Neural cell (in vitro differentiated cells): Measurements from ENCODE around the gene TAGLN. TPM values are rescaled to one million over a fixed set of nuclear protein-coding genes. Genes with fewer than 3 reads are reported as not detected.

Experiments
- H2AFZ ChIP-seq: fragments of 200-600, 300-800 bp; sonication (generic), shearing (Covaris generic); 2 replicates; pipeline ENCODE4 v1.6.0; 2014; ENCODE audit warnings: low read depth, mild to moderate bottlenecking, antibody characterized with exemption, low read length, moderate library complexity
- H3F3A ChIP-seq: fragments of 200-600 bp; shearing (Covaris generic); 2 replicates; pipeline ENCODE4 v1.6.1; 2016; ENCODE audit warnings: mild to moderate bottlenecking, moderate library complexity, mixed read lengths, antibody characterized with exemption, low read length; ENCODE audit not compliant: insufficient read depth, poor library complexity, severe bottlenecking
- H3K27ac ChIP-seq: fragments of 200-600, 300-800 bp; sonication (generic), shearing (Covaris generic); 2 replicates; pipeline ENCODE4 v1.5.1; 2014; ENCODE audit warnings: mild to moderate bottlenecking, low read length, moderate library complexity
- H3K27me3 ChIP-seq: fragments of 300-800, 200-600 bp; sonication (generic), shearing (Covaris generic); 2 replicates; pipeline ENCODE4 v1.6.0; 2014; ENCODE audit warnings: mild to moderate bottlenecking, low read depth, low read length, moderate library complexity; ENCODE audit not compliant: insufficient read depth
- H3K36me3 ChIP-seq: fragments of 300-800, 200-600 bp; sonication (generic), shearing (Covaris generic); 2 replicates; pipeline ENCODE4 v1.5.1; 2014; ENCODE audit warnings: mild to moderate bottlenecking, antibody characterized with exemption, low read length, moderate library complexity; ENCODE audit not compliant: insufficient read depth
- H3K4me2 ChIP-seq: fragments of 300-800, 200-600 bp; sonication (generic), shearing (Covaris generic); 2 replicates; pipeline ENCODE4 v1.6.0; 2014; ENCODE audit warnings: mild to moderate bottlenecking, low read length
- H3K4me3 ChIP-seq: fragments of 300-800, 200-600 bp; sonication (generic), shearing (Covaris generic); 2 replicates; pipeline ENCODE4 v1.5.1; 2014; ENCODE audit warnings: mild to moderate bottlenecking, low read length, moderate library complexity
- H3K79me2 ChIP-seq: fragments of 200-600 bp; shearing (Covaris generic); replicated peaks from 2 replicates; pipeline ENCODE4 v1.6.0; 2014; ENCODE audit warnings: mild to moderate bottlenecking, low read length, moderate library complexity; ENCODE audit not compliant: insufficient read depth
- H3K9ac ChIP-seq: fragments of 300-800, 200-600 bp; sonication (generic), shearing (Covaris generic); 2 replicates; pipeline ENCODE4 v1.6.1; 2016; ENCODE audit warnings: mild to moderate bottlenecking, low read length, mixed read lengths
- H3K9me2 ChIP-seq: fragments of 200-600 bp; shearing (Covaris generic); 2 replicates; pipeline ENCODE4 v1.6.1; 2016; ENCODE audit warnings: mild to moderate bottlenecking, low read length, mixed read lengths; ENCODE audit not compliant: insufficient read depth
- H3K9me3 ChIP-seq: fragments of 200-600, 300-800 bp; sonication (generic), shearing (Covaris generic); 2 replicates; pipeline ENCODE4 v1.6.1; 2016; ENCODE audit warnings: mild to moderate bottlenecking, mixed run types, low read length, moderate library complexity, mixed read lengths
- H4K20me1 ChIP-seq: fragments of 200-600 bp; shearing (Covaris generic); 2 replicates; pipeline ENCODE4 v1.6.1; 2016; ENCODE audit warnings: mild to moderate bottlenecking, mixed run types; ENCODE audit not compliant: insufficient read depth
- EP300 ChIP-seq: fragments of 450-650 bp; conservative IDR thresholded peaks from 2 replicates; pipeline ENCODE4 v1.6.1; 2014; ENCODE audit warnings: antibody characterized with exemption, mild to moderate bottlenecking, moderate library complexity; ENCODE audit not compliant: poor library complexity, severe bottlenecking
- EZH2 ChIP-seq: fragments of 200-600, 300-800 bp; shearing (Covaris generic), sonication (generic); IDR thresholded peaks from 2 replicates; pipeline ENCODE4 v1.6.1; 2014; ENCODE audit warnings: antibody characterized with exemption, low read length, borderline replicate concordance, mild to moderate bottlenecking; ENCODE audit not compliant: insufficient read depth, poor library complexity, severe bottlenecking
- MXI1 ChIP-seq: fragments of 450-650 bp; conservative IDR thresholded peaks from 2 replicates; pipeline ENCODE4 v1.6.1; 2014; ENCODE audit warnings: antibody characterized with exemption, mild to moderate bottlenecking; ENCODE audit not compliant: poor library complexity, severe bottlenecking
- POLR2AphosphoS5 ChIP-seq: IDR thresholded peaks from 2 replicates; pipeline ENCODE4 v1.6.1; 2012
- RAD21 ChIP-seq: fragments of 450-650 bp; conservative IDR thresholded peaks from 2 replicates; pipeline ENCODE4 v1.6.1; 2014; ENCODE audit warnings: antibody characterized with exemption, mild to moderate bottlenecking, moderate library complexity
- SMC3 ChIP-seq: fragments of 450-650 bp; conservative IDR thresholded peaks from 2 replicates; pipeline ENCODE4 v1.6.1; 2014; ENCODE audit warnings: antibody characterized with exemption, mild to moderate bottlenecking, moderate library complexity; ENCODE audit not compliant: poor library complexity
- TAF1 ChIP-seq: IDR thresholded peaks from 2 replicates; pipeline ENCODE4 v1.6.1; 2012; ENCODE audit warnings: low read depth
- polyA plus RNA-seq: library from polyadenylated mRNA; depleted of rRNA; stranded (reverse); fragments of >200 nt; gene quantifications from 2 replicates; pipeline ENCODE4 v1.2.3, GENCODE V29; 2014
- TF ChIP-seq, protein P1 (sequence below): fragments of 450-650 bp; IDR thresholded peaks from 2 replicates; pipeline ENCODE4 v1.5.1; 2014; ENCODE audit warnings: antibody characterized with exemption, mild to moderate bottlenecking, moderate library complexity; ENCODE audit not compliant: poor library complexity, severe bottlenecking
- TF ChIP-seq, protein P2 (sequence below): IDR thresholded peaks from 2 replicates; pipeline ENCODE4 v1.6.1; 2012; ENCODE audit warnings: borderline replicate concordance

Gene TAGLN
- polyA plus RNA-seq, 1 donor from 2014 or later: 15.7 TPM

DNA sequence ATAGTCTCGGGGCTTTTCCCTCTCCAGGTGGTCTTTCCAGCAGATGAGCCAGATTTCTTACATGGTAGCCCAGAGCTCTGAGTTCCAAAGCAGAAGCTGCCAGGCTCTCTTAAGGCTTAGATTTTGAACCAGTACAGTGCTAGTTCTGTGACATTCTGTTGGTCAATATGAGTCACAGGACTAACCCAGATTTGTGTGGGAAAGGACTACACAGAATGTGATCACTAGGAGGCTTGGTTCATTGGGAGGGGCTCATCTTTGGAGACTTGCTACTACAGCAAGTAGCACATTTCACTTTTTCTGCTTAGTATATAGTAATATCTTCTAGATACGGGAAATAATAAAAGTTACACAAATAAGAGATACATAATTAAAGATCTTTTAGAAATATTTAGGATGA is 57.4 kb downstream of the TAGLN start:
- Histone ChIP-seq H3K4me3 (no peak overlapping the region), H3K9ac (no peak overlapping the region), H4K20me1 (no peaks in the 10 kb centered on the region), H2AFZ (no peak overlapping the region), H3K4me2 (no peak overlapping the region), H3K9me2 (no peaks in the 10 kb centered on the region), H3K27me3 (no peaks in the 10 kb centered on the region), H3K79me2 (no peaks in the 10 kb centered on the region), H3K27ac (no peak overlapping the region), H3K9me3 (no peaks in the 10 kb centered on the region), H3K36me3 (peaks cover 6% of the 10 kb centered on the region), H3F3A (no peaks in the 10 kb centered on the region)
- TF ChIP-seq TAF1 (no peak), SMC3 (no peak), EP300 (no peak), EZH2 (no peak), POLR2AphosphoS5 (no peak), RAD21 (no peak), MXI1 (no peak)
- TF ChIP-seq, protein P1, sequence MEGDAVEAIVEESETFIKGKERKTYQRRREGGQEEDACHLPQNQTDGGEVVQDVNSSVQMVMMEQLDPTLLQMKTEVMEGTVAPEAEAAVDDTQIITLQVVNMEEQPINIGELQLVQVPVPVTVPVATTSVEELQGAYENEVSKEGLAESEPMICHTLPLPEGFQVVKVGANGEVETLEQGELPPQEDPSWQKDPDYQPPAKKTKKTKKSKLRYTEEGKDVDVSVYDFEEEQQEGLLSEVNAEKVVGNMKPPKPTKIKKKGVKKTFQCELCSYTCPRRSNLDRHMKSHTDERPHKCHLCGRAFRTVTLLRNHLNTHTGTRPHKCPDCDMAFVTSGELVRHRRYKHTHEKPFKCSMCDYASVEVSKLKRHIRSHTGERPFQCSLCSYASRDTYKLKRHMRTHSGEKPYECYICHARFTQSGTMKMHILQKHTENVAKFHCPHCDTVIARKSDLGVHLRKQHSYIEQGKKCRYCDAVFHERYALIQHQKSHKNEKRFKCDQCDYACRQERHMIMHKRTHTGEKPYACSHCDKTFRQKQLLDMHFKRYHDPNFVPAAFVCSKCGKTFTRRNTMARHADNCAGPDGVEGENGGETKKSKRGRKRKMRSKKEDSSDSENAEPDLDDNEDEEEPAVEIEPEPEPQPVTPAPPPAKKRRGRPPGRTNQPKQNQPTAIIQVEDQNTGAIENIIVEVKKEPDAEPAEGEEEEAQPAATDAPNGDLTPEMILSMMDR: no peak
- TF ChIP-seq, protein P2, sequence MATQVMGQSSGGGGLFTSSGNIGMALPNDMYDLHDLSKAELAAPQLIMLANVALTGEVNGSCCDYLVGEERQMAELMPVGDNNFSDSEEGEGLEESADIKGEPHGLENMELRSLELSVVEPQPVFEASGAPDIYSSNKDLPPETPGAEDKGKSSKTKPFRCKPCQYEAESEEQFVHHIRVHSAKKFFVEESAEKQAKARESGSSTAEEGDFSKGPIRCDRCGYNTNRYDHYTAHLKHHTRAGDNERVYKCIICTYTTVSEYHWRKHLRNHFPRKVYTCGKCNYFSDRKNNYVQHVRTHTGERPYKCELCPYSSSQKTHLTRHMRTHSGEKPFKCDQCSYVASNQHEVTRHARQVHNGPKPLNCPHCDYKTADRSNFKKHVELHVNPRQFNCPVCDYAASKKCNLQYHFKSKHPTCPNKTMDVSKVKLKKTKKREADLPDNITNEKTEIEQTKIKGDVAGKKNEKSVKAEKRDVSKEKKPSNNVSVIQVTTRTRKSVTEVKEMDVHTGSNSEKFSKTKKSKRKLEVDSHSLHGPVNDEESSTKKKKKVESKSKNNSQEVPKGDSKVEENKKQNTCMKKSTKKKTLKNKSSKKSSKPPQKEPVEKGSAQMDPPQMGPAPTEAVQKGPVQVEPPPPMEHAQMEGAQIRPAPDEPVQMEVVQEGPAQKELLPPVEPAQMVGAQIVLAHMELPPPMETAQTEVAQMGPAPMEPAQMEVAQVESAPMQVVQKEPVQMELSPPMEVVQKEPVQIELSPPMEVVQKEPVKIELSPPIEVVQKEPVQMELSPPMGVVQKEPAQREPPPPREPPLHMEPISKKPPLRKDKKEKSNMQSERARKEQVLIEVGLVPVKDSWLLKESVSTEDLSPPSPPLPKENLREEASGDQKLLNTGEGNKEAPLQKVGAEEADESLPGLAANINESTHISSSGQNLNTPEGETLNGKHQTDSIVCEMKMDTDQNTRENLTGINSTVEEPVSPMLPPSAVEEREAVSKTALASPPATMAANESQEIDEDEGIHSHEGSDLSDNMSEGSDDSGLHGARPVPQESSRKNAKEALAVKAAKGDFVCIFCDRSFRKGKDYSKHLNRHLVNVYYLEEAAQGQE: no peak

Other genes starting within 250 kb of the TAGLN start
- gene SIK3, start 100.9 kb upstream of the TAGLN start, polyA plus RNA-seq: 10.7 and 11.2 TPM in 2 replicates
- gene PAFAH1B2, start 55.1 kb upstream of the TAGLN start, polyA plus RNA-seq: 85.9 and 87.2 TPM in 2 replicates
- 11.1 and 11.8 TPM in 2 replicates for gene SIDT2, start 20.6 kb upstream of the TAGLN start, polyA plus RNA-seq
- gene PCSK7, start 32.7 kb downstream of the TAGLN start, polyA plus RNA-seq: 44.4 and 61.4 TPM in 2 replicates
- gene RNF214, start 33.3 kb downstream of the TAGLN start, polyA plus RNA-seq: 6.7 and 7.6 TPM in 2 replicates
- 3.8 and 5.0 TPM in 2 replicates for gene BACE1-AS, start 92.0 kb downstream of the TAGLN start, polyA plus RNA-seq
- gene BACE1, start 116.9 kb downstream of the TAGLN start, polyA plus RNA-seq: 20.6 and 21.0 TPM in 2 replicates
- 27.4 and 39.7 TPM in 2 replicates for gene CEP164, start 128.5 kb downstream of the TAGLN start, polyA plus RNA-seq